AG20443 (cell line): ENCODE data around the gene KCTD15.

Experiments used
- DNase-seq: peaks from one replicate; pipeline ENCODE4 v3.0.0; 2012; ENCODE audit warnings: low spot score, mixed read lengths

The KCTD15 gene, protein sequence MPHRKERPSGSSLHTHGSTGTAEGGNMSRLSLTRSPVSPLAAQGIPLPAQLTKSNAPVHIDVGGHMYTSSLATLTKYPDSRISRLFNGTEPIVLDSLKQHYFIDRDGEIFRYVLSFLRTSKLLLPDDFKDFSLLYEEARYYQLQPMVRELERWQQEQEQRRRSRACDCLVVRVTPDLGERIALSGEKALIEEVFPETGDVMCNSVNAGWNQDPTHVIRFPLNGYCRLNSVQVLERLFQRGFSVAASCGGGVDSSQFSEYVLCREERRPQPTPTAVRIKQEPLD

DNA sequence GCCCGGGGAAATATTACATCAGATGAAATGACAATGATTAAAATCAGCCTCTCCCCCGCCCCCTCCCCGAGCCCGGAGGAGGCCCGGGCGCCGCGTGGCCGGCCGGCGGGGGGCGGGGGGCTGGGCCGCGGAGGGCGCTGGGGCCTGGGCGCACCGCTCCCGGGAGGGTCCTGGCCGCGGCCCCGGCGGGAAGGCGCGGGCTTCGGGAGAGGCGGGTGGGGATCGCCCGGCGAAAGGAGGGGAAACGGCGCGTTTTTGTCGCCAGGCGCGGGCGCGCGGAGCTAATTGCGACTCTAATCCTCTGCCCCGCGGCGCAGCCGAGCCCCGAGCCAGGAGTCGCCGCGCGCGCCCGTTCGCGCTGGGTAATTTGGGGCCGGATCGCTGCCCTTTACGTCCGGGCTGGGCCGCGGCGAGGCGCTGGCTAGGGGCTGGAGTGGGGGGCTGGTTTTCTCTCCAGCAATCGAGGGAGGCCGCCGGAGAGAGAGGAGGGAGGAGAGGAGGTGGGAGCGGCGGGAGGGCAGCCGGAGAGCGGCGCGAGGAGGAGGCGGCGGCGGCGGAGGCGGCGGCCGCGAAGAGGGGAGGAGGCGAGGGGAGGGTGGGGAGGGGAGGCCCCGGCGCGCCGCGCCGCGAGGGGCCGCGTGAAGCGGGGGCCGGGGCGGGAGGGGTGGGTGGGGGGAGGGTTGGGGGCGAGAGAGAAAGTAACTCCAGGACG, at the start of gene KCTD15:
KCTD15 (plus strand) TSS at position 707 of the 712 bp plus-strand sequence. CDS start 3,585 bp downstream, outside the sequence.
- peak; percentile 55 for DNase-seq

DNA sequence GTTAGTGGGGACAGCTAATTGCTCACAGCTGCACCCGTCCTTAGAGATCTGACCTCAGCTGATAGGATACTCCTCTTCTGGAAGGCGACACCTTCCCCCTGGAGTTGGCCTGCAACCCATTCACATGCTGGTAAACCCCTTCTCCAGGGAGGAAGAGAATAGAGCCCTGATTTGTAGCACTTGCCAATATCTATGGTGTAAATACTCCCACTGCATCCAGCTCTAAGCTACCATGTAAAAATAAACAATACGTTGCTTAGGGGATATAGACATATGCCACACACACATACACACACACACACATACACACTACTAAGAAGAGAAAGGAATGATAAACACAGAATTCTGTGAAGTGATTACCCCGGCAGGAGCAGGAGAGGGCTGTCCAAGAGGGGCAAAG, 49.4 kb upstream of the KCTD15 start:
- no peak for DNase-seq

DNA sequence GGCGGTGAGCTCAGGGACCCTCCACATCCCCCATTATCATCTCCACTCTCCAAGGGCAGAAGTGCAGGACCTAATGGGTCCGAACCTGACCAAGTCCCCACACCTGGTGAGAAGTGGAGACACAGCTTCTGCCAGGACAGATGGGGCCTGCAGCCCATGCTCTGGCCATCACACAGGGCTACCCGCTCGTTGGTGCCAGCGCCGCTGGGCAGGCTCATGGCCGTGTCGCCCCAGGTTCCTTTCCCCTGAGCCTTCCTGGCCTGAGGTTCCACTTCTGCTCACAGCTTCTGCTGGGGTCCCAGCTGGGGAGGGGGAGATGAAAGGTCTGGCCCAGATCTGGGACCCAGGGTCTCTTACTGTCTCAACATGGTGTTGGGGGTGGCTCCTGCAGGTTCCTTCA, 48.4 kb upstream of the KCTD15 start:
- no peak for DNase-seq

DNA sequence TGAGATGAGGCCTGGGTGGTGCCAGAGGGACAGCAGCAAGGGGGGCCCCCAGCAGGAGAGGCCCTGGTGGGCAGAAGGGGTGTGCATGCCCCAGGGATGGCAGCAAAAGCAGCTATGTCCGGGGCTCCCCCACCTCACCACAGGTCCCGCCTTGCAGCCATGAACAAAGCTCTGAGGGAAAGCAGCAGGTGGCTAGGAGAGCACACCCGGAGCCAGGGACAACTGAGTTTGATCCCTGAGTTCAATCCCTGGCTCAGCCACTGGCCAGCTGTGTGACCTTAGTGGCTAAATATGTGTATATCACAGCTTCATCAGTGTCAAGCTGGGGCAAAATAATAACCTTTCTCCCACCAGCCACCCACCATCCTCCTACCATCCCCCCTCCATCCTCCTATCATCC, 47.7 kb upstream of the KCTD15 start:
- DNase-seq, result no peak

DNA sequence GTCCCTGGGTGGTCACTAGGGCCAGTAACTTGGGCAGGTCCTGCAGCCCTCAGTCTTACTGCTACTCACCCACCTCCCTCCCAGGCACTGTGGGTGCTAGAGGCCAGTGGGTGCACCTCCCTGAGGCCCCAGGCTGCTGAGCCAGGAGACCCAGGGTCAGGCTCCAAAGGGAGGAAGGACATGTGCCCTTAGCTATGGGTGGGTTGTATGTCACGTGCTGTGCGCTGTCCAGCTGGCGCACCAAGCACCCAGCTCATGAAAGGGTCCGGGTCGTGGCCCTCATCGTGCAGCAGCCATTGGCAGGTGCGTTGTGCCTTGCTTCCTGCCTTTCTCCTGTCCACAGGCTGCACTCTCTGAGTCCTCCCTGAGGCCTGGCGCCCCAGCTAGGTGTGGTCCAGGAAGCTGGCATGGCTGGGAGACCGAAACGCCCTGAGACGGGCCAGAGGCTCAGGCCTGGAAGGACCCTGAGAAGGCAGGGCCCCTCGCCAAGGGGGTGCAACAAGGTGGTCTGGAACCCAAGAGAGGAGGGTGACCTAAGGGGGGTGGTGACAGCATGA, 47.0 kb upstream of the KCTD15 start:
- DNase-seq, result no peak

DNA sequence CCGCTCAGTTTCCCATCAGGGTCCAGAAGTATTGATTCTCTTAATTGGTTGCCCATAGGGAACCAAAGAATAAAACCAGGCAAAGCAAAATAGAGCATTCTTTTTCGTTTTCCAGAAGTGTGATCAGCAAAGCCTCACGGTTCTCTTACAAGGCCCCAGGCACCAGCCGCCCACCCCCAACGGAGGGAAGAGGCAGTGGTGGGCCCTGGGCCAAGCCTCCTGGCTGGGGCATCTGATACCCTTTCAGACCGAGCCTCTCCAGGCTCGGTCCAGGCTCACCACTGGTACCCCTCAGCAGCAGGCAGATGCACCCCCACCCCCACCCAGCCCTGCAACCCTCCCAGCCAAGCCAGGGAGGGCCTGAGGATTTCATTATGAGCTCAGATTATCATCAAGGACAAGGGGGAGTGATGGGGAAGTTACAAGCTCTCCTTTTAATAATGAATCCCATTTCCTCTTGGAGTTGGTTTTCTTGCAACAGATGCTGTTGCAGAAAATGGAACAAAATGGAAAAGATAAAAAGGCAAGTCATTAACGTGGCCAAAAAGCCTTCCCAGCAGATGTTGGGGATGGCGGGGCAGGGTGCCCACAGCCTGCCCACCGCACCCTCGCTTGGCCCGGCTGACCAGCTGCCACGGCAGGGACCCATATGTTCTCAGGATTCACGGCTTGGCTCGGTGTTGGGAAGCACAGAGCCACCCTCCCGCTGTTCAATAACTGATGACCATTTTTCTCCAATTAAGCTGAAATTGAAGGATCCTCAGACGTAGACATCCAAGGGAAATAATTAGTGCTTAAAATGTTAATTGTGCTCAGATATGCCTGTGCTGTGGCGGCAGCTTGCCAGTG, 45.9 kb upstream of the KCTD15 start:
- DNase-seq, result no peak

DNA sequence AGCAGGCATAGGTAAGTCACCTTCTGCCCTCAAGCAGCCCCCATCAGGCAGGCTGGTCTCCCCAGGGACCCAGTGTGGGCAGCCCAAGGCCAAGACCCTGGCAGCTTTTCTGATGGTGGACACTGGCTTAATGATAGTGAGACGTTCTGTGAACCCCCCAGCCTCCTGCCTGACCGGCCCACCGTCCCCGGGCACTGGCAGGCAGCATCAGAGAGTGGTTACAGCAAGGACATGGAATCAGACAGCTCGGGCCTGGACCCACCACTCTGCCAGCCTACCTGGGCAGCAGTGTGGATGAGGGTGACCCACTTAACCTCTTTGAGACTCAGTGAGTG, 45.3 kb upstream of the KCTD15 start:
- no peak for DNase-seq

DNA sequence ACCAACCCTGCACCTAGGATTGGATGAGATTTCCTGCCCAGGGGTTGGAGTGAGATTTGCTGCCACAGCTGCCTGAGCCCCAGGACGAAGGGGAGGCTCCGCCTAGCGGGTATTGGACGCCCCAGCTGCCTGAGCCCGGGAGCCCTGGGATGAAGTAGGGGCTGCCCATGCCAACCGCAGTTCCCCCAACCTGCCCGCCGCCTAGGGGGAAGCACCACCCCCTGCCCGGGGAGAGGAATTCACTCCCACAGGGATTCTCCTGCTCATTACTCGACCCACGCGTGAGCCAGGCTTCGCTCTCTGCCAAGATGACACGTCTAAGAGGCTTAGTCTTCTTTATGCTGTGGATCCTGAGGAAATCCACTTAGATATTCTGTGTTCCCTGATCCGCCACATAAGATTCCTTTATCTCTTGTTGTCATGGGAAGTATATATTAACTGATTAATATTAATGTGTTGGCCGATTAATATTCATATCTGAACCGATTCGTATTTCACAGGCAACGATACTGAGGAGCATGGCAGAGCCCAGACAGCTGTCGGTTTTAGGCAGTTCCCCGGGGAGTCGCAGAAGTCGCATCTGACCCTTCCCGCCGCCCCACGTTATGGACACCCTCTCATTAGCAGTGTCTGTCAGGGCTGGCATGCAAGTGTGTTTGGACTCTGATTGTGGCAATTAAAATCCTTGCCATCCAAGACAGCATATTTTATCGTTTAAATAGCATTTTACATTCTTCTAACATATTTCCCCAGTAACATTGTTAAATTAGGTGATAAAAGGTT, 44.5 kb upstream of the KCTD15 start:
- DNase-seq, result no peak

DNA sequence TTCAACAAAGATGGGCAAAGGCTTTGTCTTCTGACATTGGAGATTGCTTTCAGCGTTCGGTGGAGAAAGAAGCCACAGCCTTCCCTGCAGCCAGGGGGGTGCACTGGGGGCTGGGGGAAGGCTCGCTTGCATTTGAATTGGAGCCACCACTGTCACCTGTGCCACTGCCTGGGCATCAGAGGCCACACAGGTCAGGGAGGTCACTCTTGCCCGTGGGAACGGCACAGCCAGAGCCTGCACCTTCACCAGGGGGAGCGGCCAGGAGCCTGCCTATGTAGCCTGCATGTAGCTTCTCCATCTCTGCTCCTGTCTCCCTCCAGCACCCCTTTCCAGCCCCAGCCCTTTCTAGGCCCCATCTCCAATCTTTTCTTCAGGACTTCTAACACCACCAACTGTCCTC, 43.7 kb upstream of the KCTD15 start:
- DNase-seq, result no peak

DNA sequence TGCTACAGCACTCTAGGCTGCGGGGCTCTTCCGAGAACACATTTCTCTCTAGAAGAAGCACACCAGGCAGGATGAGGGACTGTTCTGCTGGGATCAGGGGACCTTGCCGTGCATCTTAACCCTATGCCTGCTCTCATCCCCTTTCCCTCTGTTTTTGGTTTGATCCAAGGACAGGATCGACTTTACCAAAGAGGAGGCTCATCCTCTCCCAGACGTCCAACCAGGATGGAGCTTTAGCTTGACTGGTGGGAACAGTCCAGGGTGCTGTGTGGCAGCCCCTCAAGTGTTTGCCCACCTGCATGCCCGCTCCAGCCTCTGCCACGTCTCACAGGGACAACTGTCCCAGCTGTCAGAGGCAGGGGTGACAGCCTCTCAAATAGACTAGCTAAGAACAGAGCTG, 42.3 kb upstream of the KCTD15 start:
- DNase-seq, result no peak

DNA sequence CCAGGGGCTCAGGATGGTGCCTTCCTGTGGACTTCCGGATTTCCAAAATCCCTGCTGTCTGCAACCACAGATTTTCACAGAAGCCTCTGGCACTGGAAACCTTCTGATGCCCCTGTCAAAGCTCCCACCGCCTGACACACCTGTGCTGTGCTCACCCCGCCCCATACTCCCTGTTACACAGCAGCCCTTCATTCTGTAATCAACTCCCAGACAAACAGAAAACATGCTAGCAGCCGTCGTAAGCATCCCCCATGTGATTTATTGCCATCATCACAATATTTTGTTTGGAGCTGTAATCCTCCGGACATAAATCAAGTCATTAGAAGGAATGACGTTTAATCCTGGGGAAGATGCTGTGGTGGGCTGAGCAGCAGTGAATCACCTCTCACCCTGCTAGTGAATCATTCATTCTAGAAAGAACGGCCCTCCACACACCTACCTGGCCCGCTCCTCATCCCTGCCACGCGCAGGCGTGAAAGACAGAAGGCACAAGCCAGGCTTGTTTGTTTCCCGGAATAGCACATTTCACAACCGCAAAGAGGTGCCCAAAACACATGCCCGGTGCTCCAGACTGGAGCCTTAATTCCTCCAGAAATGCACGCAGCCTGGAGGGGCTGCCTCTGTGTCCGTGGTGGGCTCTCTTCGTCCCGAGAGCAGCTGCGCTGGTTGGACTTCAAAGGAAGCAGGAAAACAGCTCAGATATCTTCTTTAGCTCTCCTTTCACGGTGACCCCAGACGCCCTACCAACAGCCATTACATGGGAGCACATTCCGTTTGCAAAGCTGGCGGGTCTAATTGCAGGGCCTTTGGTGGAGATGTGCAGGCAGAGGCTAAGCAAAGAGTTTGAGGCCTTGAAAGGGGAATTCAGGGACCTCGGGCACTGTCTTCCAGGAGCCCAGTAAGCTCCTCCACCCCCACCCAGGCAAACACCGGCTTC, 41.3 kb upstream of the KCTD15 start:
- DNase-seq, result no peak

DNA sequence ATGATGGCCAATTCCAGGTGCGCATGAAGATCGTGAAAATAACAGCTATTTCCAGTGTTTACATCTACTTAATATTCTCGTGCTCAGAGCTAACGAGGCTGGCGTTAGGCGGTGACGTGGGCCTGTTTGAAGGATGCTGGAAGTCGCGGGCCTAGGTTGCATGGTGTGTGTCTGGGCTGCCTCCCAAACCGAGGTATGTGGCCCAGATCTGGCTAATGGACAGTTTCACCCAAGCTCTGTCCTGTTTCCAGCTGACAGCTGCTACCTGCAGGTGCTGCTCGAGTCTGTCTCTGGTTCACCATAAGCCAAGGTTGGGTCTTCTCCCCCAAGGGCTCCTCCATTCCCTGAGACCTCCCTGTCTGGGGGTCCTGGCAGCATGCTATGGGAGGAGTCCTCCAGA, 40.5 kb upstream of the KCTD15 start:
- DNase-seq, result no peak

DNA sequence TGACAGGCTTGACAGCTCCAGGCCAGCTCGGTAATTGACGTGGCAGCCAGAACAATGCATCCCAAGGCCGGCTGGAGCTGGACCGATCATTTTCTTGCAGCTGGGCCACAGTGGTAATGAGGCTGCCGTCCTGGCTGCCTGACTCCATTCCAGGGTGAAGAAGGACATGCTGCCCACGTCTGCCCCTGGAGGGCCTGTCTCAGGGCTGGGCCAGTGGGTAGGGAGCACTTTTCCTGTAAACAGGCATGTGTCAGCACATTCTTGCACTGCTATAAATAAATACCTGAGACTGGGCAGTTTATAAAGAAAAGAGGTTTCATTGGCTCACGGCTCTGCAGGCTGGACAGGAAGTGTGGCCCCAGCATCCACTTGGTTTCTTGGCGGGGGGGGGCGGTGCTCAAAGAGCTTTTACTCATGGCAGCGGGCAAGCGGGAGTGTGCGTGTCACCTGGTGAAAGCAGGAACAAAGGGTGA, 38.1 kb upstream of the KCTD15 start:
- no peak for DNase-seq

DNA sequence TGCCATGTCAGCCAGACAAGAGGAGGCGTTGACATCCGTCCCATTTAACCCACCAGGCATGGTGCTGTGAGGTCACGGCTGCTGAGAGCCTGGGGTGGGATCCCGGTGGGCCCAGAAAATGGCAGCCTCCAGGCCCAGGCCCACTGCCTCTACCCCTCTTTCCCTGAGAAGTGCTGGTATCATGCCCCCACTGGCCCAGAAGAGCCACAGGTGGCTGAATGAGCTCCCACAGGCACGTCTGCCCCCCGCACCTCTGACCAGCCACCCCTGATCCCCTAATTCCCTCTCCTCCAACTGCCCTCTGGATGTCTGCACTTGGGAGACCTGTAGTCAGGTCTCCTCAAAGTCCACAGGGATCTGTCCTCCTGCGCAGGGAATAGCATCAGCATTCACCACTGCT, 37.3 kb upstream of the KCTD15 start:
- no peak for DNase-seq

DNA sequence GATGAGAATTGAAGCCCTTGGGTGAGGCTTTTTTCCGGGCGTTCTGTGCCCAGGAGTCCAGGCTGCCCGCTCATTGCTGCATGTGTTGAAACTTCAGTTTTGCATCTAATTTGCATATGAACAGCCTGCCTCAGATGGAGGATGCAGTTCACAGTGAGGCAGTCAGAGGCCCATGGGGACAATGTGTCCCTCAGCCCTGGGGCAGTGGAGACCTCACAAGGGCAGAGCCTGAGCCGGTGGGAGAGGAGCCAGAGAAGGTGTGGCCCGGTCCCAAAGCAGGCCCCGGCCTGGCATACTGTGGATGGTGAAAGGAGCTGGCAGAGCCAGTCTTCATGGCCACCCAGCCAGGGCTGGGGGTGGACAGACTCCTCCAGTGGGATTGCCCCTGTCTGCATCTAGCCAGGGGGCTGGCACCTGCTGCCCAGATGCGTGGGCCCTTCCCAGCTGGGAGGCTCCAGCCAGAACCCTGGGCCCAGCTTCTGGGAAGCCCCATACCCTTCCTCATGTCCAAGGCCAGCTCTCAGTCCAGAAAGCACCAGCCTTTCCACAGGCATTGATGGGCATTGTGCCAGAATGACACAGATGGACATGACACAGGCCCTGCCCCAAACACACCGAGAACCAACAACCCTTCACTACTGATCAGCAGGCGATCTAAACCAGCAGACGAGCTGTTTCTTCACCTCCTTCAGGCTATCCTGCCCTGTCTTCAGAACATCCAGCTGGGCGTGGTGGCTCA, 32.9 kb upstream of the KCTD15 start:
- no peak for DNase-seq

DNA sequence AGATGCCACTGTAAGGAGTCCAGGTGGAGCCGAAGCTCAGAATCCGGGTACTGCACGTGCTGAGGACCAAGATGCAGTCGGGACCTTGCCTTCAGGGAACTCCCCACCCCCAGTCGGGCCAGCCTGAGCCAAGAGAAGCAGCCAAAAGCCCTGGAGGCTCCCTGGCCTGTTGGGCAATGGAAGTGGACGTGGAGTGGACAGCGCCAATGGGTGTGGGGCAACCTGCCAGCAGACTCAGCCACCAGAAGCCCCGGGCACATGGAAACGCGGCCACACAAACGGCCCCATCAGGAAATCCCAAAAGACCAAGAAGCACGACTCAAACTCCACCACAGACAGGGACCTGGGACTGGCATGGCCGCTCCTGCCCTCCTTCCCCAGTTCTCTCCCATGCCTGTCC, 30.0 kb upstream of the KCTD15 start:
- DNase-seq, result no peak

DNA sequence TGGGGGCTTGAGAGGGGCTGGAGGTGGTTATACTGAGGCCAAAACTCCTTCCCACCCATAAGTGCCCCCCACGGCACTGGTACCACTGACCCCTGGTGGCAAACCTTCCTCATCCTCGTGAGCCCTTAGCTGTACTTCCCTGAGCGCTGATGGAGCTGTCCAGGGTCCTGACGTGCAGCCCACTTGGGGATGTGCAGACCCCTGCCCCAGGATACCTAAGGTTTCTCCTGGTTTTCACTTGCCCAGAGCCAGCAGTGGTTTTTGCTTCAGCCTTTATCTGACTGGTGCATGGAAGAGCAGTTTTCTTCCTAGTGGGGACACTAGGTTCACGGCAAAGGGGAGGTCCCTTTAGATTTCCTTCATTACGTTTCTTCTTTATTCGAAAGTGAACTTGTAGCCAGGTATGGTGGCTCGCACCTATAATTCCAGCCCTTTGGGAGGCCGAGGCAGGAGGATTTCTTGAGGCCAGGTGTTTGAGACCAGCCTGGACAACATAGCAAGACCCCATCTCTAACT, 28.7 kb upstream of the KCTD15 start:
- DNase-seq, result no peak

DNA sequence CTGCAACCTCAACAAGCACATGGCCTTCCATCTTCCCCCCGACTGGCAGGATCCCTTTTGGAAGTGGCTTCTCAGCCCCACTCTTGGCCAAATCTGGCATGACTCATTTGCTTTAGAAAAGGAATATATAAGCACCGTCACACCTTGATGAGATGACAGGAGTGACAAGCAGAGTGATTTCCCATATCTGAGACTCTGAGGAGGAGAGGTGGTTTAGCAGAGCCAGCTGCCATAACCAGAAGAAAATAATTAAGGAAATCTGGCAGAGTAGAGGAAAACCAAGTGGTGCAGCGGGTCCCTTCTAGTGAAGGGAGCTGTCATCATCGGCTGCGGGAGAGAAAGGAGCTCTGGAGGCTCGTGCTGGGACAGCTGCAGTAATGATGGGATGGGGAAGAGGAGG, 27.5 kb upstream of the KCTD15 start:
- no peak for DNase-seq

DNA sequence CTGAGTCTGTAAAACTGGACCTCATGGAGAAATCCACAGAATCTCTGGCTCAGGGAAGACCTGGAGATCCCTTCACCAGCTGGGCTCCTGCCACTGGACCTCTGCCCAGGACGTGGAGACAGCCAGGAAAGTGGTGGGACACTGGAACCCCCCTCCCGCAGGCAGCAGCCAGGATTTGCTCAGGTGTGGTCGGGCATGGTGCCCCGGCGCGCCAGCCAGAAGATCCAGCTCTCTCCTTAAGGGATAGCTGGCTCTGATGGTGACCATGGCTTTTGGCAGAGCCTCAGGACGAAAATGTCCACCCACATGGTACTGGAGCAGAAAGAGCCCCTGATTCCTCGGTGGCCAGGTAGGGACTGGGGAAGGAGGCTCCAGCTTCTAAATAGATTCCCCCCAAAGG, 26.6 kb upstream of the KCTD15 start:
- no peak for DNase-seq
